Gastroesophageal sphincter (tissue), 3 donors: ENCODE measurements around the gene NEK7.

Experiments used
- POLR2A ChIP-seq, 2 donors: fragments of 450-650 bp; IDR thresholded peaks; one replicate each; pipeline ENCODE4 v1.6.1; 2017; ENCODE audit warnings: antibody characterized with exemption in 2 of 2, mild to moderate bottlenecking in 2 of 2, moderate library complexity in 1 of 2
- TF ChIP-seq, protein P1 (sequence below), 4 experiments: fragments of 200-600 bp in 2 of 4; fragments of 450-650 bp in 2 of 4; sonication (generic) in 1 of 4; IDR thresholded peaks; one replicate each; pipeline ENCODE4 v1.5.1; 2017 to 2019; ENCODE audit warnings: antibody characterized with exemption in 4 of 4, mild to moderate bottlenecking in 2 of 4, moderate library complexity in 2 of 4

DNA sequence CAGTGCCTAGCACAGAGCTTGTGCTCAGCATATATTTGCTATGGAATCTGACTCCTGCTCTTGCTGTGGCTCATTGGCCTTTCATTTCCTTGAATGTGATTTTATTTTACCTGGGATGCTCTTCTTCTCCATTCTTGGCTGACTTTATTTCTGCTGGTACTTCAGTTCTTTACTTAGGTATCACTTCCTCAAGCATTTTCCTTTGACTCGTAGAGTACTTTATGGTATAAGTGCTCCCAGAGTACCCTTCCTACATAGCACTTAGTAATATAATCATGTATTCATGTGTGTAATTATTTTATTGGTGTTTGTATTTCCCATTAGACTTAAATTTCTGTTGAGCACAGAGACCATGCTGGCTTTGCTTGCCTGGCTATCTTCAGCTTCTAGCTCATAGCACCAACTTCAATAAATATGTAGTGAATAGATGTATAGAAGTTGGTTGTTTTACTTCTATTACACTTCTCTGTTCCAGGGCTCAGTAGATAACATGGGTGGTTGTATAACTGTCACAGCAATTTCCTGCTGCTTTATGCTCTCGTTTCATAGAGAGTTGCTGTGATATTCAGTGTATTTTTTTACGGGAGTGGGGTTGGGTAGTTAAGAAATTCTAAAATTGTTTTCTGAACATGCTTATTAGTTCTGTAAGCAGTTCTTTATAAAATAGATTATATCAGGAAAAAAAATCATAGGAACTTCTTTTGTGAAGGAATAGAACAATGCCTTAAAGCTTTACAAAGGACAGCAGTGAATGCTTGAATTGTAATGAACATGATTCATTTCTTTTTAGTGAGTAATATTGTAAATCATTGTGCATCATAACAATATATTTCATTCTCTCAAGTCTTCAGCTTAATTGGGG lies 112.2 kb downstream of the NEK7 start:
- TF ChIP-seq, protein P1, sequence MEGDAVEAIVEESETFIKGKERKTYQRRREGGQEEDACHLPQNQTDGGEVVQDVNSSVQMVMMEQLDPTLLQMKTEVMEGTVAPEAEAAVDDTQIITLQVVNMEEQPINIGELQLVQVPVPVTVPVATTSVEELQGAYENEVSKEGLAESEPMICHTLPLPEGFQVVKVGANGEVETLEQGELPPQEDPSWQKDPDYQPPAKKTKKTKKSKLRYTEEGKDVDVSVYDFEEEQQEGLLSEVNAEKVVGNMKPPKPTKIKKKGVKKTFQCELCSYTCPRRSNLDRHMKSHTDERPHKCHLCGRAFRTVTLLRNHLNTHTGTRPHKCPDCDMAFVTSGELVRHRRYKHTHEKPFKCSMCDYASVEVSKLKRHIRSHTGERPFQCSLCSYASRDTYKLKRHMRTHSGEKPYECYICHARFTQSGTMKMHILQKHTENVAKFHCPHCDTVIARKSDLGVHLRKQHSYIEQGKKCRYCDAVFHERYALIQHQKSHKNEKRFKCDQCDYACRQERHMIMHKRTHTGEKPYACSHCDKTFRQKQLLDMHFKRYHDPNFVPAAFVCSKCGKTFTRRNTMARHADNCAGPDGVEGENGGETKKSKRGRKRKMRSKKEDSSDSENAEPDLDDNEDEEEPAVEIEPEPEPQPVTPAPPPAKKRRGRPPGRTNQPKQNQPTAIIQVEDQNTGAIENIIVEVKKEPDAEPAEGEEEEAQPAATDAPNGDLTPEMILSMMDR (IDR thresholded peaks at IDR 0.05) = no peak
- TF ChIP-seq POLR2A (IDR thresholded peaks at IDR 0.05) = no peak
